HepG2 (cell line): ENCODE data around the gene LRRN4CL. TPM values are rescaled to one million over a fixed set of nuclear protein-coding genes. Genes with fewer than 3 reads are reported as not detected.

Experiments
- ATAC-seq: fragments of 200-7000 bp; cut with Tn5 transposase; 3 replicates; pipeline ENCODE4 v1.9.1; 2020; ENCODE audit warnings: mild to moderate bottlenecking, moderate library complexity
- BruUV-seq: library from RNA; stranded (reverse); fragments of 400-500 nt; replicated peaks from 2 replicates; lab custom pipeline; 2021; lab: Mats Ljungman, UMichigan
- CTCF ChIA-PET: fragments of 300-600 bp; formaldehyde crosslinking; extraction: SDS; loops from one replicate; lab custom pipeline; 2021; ENCODE audit warnings: low total read pairs, inconsistent platforms, low intra/inter-chr PET ratio; lab: Yijun Ruan, JAX
- POLR2A ChIA-PET: fragments of 350-600 bp; sonication (Branson Sonifier 250); formaldehyde crosslinking; loops from one replicate; lab custom pipeline; 2020; ENCODE audit warnings: antibody characterized with exemption, inconsistent platforms; lab: Yijun Ruan, JAX
- DNase-seq: peaks from one replicate; pipeline ENCODE4 v3.0.0-alpha.2; 2015; ENCODE audit warnings: low spot score
- FAIRE-seq: peaks from 3 replicates; lab custom pipeline; 2011; peaks lifted over from hg19 to GRCh38; lab: Jason Lieb, UNC
- H2AFZ ChIP-seq: one replicate; pipeline ENCODE4 v1.6.1; 2011; ENCODE audit warnings: low read length, inconsistent platforms
- H3K27ac ChIP-seq: fragments of 300-600 bp; 3 replicates; pipeline ENCODE4 v1.8.0; 2011; ENCODE audit warnings: mixed run types, mild to moderate bottlenecking, mixed read lengths, low read length, inconsistent platforms; ENCODE audit not compliant: insufficient read depth; ENCODE audit errors: extremely low read length
- H3K27me3 ChIP-seq, 2 experiments: fragments of 200-600 bp in 1 of 2; 2 replicates in 1 of 2; 3 replicates in 1 of 2; pipeline versions ENCODE4 v1.6.0 to v1.8.0; 2011; ENCODE audit warnings: low read length in 2 of 2, mild to moderate bottlenecking in 2 of 2, moderate library complexity in 2 of 2, inconsistent platforms in 1 of 2; ENCODE audit not compliant: insufficient read depth in 2 of 2, control insufficient read depth in 1 of 2
- H3K36me3 ChIP-seq, 2 experiments: fragments of 200-600 bp in 1 of 2; replicated peaks in 1 of 2; 2 replicates in 1 of 2; 3 replicates in 1 of 2; pipeline versions ENCODE4 v1.5.1 to v1.8.0; 2011; ENCODE audit warnings: low read length in 2 of 2, inconsistent platforms in 1 of 2; ENCODE audit not compliant: insufficient read depth in 2 of 2, control insufficient read depth in 1 of 2
- H3K4me1 ChIP-seq: 2 replicates; pipeline ENCODE4 v1.5.1; 2012; ENCODE audit warnings: low read length, inconsistent platforms; ENCODE audit not compliant: insufficient read depth
- H3K4me2 ChIP-seq: 2 replicates; pipeline ENCODE4 v1.6.0; 2011; ENCODE audit warnings: low read depth, low read length, inconsistent platforms
- H3K4me3 ChIP-seq, 3 experiments: fragments of 200-600 bp in 1 of 3; sonication (generic), shearing (Covaris generic) in 1 of 3; replicated peaks in 1 of 3; 2 replicates each; pipeline ENCODE4 v1.5.1; 2011 to 2016; ENCODE audit warnings: low read length in 3 of 3, inconsistent platforms in 2 of 3, low read depth in 2 of 3, mild to moderate bottlenecking in 2 of 3, control low read depth in 1 of 3, mixed read lengths in 1 of 3; ENCODE audit not compliant: insufficient read depth in 1 of 3
- H3K79me2 ChIP-seq: one replicate; pipeline ENCODE4 v1.6.1; 2011; ENCODE audit warnings: low read length, inconsistent platforms; ENCODE audit not compliant: insufficient read depth
- H3K9ac ChIP-seq: 2 replicates; pipeline ENCODE4 v1.6.0; 2011; ENCODE audit warnings: mild to moderate bottlenecking, low read depth, low read length, inconsistent platforms; ENCODE audit not compliant: insufficient read depth
- H3K9me3 ChIP-seq: 2 replicates; pipeline ENCODE4 v1.5.1; 2012; ENCODE audit warnings: mild to moderate bottlenecking, low read length
- H4K20me1 ChIP-seq: 2 replicates; pipeline ENCODE4 v1.6.0; 2011; ENCODE audit warnings: inconsistent platforms, mild to moderate bottlenecking, low read length, moderate library complexity; ENCODE audit not compliant: insufficient read depth
- ARID2 ChIP-seq: sonication (generic); formaldehyde crosslinking; IDR thresholded peaks from 2 replicates; pipeline ENCODE4 v1.8.1; 2022; ENCODE audit warnings: mild to moderate bottlenecking, missing genetic modification reagents, borderline replicate concordance
- CREB1 ChIP-seq, 2 experiments: fragments of 450-650 bp in 1 of 2; IDR thresholded peaks; 2 replicates each; pipeline ENCODE4 v1.6.1; 2016 to 2017; ENCODE audit warnings: control low read depth in 1 of 2, mild to moderate bottlenecking in 1 of 2, missing compliant biosample characterization in 1 of 2, missing genetic modification characterization in 1 of 2
- HNRNPL ChIP-seq: fragments of 200-400 bp; formaldehyde crosslinking; IDR thresholded peaks from 2 replicates; pipeline ENCODE4 v1.6.1; 2017; ENCODE audit warnings: mild to moderate bottlenecking, low read depth, low read length
- IKZF4 ChIP-seq: sonication (generic); formaldehyde crosslinking; IDR thresholded peaks from 2 replicates; pipeline ENCODE4 v1.5.1; 2020; ENCODE audit warnings: borderline replicate concordance, mild to moderate bottlenecking, low read depth, missing genetic modification reagents; ENCODE audit errors: not compliant biosample characterization
- ISX ChIP-seq: sonication (generic); formaldehyde crosslinking; conservative IDR thresholded peaks from 2 replicates; pipeline ENCODE4 v1.5.0; 2020; ENCODE audit warnings: missing genetic modification reagents
- KLF12 ChIP-seq: sonication (generic); formaldehyde crosslinking; IDR thresholded peaks from 2 replicates; pipeline ENCODE4 v1.4.0; 2020; ENCODE audit warnings: missing genetic modification reagents, borderline replicate concordance
- MTA1 ChIP-seq: sonication (generic); formaldehyde crosslinking; IDR thresholded peaks from 2 replicates; pipeline ENCODE4 v1.4.0; 2020; ENCODE audit warnings: missing genetic modification reagents, mild to moderate bottlenecking, borderline replicate concordance
- NCOA1 ChIP-seq: sonication (generic); formaldehyde crosslinking; IDR thresholded peaks from 2 replicates; pipeline ENCODE4 v1.9.0; 2021; ENCODE audit warnings: missing genetic modification reagents
- RBAK ChIP-seq: sonication (generic); formaldehyde crosslinking; IDR thresholded peaks from 2 replicates; pipeline ENCODE4 v1.5.1; 2020; ENCODE audit warnings: mild to moderate bottlenecking, missing genetic modification reagents
- RBM39 ChIP-seq: fragments of 200-400 bp; formaldehyde crosslinking; IDR thresholded peaks from one replicate; pipeline ENCODE4 v1.6.1; 2018; ENCODE audit warnings: antibody characterized with exemption, mild to moderate bottlenecking, low read depth, low read length; ENCODE audit not compliant: poor library complexity, severe bottlenecking
- RFXAP ChIP-seq: sonication (generic); formaldehyde crosslinking; IDR thresholded peaks from 2 replicates; pipeline ENCODE4 v1.4.0; 2020; ENCODE audit warnings: missing genetic modification reagents, borderline replicate concordance
- ZBTB7A ChIP-seq: sonication (generic); formaldehyde crosslinking; IDR thresholded peaks from 2 replicates; pipeline ENCODE4 v1.8.0; 2022; ENCODE audit warnings: mild to moderate bottlenecking, missing genetic modification reagents
- ZNF232 ChIP-seq: sonication (generic); formaldehyde crosslinking; IDR thresholded peaks from 2 replicates; pipeline ENCODE4 v1.4.0; 2020; ENCODE audit warnings: missing genetic modification reagents, borderline replicate concordance
- ZNF557 ChIP-seq: sonication (generic); formaldehyde crosslinking; IDR thresholded peaks from 2 replicates; pipeline ENCODE4 v1.4.0; 2020; ENCODE audit warnings: missing genetic modification reagents
- ZNF709 ChIP-seq: sonication (generic); formaldehyde crosslinking; IDR thresholded peaks from 2 replicates; pipeline ENCODE4 v1.5.0; 2020; ENCODE audit warnings: mild to moderate bottlenecking, missing genetic modification reagents
- ZNF788 ChIP-seq: sonication (generic); formaldehyde crosslinking; IDR thresholded peaks from 2 replicates; pipeline ENCODE4 v1.5.0; 2020; ENCODE audit warnings: mild to moderate bottlenecking, missing genetic modification reagents, borderline replicate concordance
- ZNF792 ChIP-seq: IDR thresholded peaks from 2 replicates; pipeline ENCODE4 v1.6.1; 2016
- WGBS: methylation state at CpG from one replicate; pipeline ENCODE4 v1.1.6; 2017; ENCODE audit warnings: low lambda C conversion rate; 5-methylcytosine and 5-hydroxymethylcytosine counted together
- in situ Hi-C: cut with HindIII; loops from 2 replicates; pipeline ENCODE4 v1.10.0; 2017; ENCODE audit warnings: low pct_unique_long_range_greater_than_20kb; ENCODE audit not compliant: extremely low pct_ligation_motif_present
- intact Hi-C: fragments of 100-400 bp; cut with micrococcal nuclease; formaldehyde crosslinking; loops from one replicate; pipeline ENCODE4 v1.10.0; 2022; ENCODE audit not compliant: unreplicated experiment
- polyA plus RNA-seq, 8 experiments: library from polyadenylated mRNA; depleted of rRNA in 3 of 8; stranded (reverse) in 7 of 8; unstranded in 1 of 8; fragments of >200 nt; fragmentation: Illumina TruSeq in 4 of 8; extraction: Trizol in 4 of 8; gene quantifications; 2 replicates each; pipeline versions ENCODE4 v1.2.1 to v1.2.3, GENCODE V29; 2011 to 2016; ENCODE audit warnings: low read depth in 4 of 8, missing spikeins in 1 of 8, mixed read lengths in 1 of 8; ENCODE audit not compliant: insufficient read depth in 1 of 8
- total RNA-seq, 5 experiments: library from RNA; depleted of rRNA; stranded (reverse); fragments of >200 nt; fragmentation: Illumina TruSeq; extraction: Trizol; gene quantifications; 2 replicates each; pipeline ENCODE4 v1.2.3, GENCODE V29; 2016; ENCODE audit warnings: low read depth in 1 of 5
- TF ChIP-seq, protein P1 (sequence below): sonication (generic); formaldehyde crosslinking; IDR thresholded peaks from 2 replicates; pipeline ENCODE4 v1.4.0; 2020; ENCODE audit warnings: missing genetic modification reagents
- TF ChIP-seq, protein P2 (sequence below): sonication (generic); formaldehyde crosslinking; conservative IDR thresholded peaks from 2 replicates; pipeline ENCODE4 v1.4.0; 2020; ENCODE audit warnings: missing genetic modification reagents

The LRRN4CL gene
- total and polyA plus RNA-seq, 2 of the 13 experiments (the other 11 are each of a cell fraction or from before 2014, with no cell fraction given): 0.11 TPM; not detected in 1

DNA sequence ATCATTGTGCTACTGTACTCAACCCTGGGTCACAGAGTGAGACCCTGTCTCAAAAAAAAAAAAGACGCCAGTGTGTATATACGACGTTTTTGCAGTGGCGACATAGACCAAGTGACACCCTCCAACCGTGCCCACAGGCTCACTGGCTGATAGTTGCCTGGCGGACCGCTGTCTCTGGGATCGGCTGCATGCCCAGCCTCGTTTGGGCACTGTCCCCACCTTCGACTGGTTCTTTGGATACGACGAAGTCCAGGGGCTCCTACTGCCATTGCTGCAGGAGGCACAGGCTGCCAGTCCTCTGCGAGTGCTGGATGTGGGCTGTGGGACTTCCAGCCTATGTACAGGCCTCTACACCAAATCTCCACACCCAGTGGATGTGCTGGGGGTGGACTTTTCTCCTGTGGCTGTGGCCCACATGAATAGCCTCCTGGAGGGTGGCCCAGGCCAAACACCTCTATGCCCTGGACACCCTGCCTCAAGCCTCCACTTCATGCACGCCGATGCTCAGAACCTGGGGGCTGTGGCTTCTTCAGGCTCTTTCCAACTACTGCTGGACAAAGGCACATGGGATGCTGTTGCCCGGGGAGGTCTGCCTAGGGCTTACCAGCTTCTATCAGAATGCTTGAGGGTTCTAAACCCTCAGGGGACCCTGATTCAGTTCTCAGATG is 22.9 kb downstream of the LRRN4CL start (continued):
- TF ChIP-seq HNRNPL (0 out of 2 replicates have a peak, but pooled peaks have one; percentile 43), CREB1 (IDR thresholded peaks at IDR 0.05) (no peak), CREB1 (CRISPR knock-in tag; IDR thresholded peaks at IDR 0.05) (no peak), ZNF557 (CRISPR knock-in tag) (no peak), ISX (0 out of 2 replicates have a peak, but pooled peaks have one; percentile 45), ZBTB7A (CRISPR knock-in tag) (no peak), RFXAP (CRISPR knock-in tag) (0 out of 2 replicates have a peak, but pooled peaks have one; percentile 34), ZNF709 (0 out of 2 replicates have a peak, but pooled peaks have one; percentile 9), ZNF232 (CRISPR knock-in tag) (0 out of 2 replicates have a peak, but pooled peaks have one; percentile 50), ZNF788 (CRISPR knock-in tag) (0 out of 2 replicates have a peak, but pooled peaks have one; percentile 14)

DNA sequence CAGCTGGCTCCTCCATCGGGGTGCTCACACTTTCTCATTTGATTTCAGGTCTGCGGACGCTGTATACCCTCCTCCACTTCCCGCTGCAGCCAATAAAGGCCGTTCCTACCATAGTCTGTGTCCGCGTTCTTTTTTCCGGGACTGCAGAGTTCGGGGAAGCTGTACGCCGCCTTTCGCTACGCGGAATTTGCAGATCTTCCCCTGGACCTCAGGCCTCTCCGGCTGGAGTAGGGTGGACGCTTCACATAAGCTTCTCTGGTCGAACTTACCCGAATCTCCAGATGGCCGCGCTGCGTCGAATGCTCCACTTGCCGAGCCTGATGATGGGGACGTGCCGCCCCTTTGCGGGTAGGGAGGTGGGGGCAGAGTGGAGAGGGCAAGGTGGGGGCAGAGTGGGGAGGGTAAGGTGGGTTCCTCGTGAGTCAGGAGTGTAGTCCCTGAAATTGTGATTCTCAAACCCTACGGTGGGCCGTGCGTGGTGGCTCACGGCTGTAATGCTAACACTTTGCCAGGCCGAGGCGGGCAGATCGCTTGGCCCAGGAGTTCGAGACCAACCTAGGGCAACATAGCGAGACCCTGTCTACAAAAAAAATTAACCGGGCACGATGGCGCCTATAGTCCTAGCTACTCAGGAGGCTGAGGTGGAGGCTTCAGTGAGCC is 23.6 kb downstream of the LRRN4CL start:
- BruUV-seq: no TSS peak
- in situ Hi-C loops: no loop called here
- TF ChIP-seq RBAK (CRISPR knock-in tag) (0 out of 2 replicates have a peak, but pooled peaks have one; percentile 39), MTA1 (0 out of 2 replicates have a peak, but pooled peaks have one; percentile 30), RBM39 (no peak), ZNF792 (CRISPR knock-in tag) (no peak), NCOA1 (CRISPR knock-in tag) (peak; percentile 42; the same call in 1 of the 2 replicates), KLF12 (CRISPR knock-in tag) (0 out of 2 replicates have a peak, but pooled peaks have one; percentile 16), IKZF4 (CRISPR knock-in tag) (no peak), ARID2 (CRISPR knock-in tag) (no peak)
- TF ChIP-seq, protein P1, sequence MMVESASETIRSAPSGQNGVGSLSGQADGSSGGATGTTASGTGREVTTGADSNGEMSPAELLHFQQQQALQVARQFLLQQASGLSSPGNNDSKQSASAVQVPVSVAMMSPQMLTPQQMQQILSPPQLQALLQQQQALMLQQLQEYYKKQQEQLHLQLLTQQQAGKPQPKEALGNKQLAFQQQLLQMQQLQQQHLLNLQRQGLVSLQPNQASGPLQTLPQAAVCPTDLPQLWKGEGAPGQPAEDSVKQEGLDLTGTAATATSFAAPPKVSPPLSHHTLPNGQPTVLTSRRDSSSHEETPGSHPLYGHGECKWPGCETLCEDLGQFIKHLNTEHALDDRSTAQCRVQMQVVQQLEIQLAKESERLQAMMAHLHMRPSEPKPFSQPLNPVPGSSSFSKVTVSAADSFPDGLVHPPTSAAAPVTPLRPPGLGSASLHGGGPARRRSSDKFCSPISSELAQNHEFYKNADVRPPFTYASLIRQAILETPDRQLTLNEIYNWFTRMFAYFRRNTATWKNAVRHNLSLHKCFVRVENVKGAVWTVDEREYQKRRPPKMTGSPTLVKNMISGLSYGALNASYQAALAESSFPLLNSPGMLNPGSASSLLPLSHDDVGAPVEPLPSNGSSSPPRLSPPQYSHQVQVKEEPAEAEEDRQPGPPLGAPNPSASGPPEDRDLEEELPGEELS (CRISPR knock-in tag): no peak
- TF ChIP-seq, protein P2, sequence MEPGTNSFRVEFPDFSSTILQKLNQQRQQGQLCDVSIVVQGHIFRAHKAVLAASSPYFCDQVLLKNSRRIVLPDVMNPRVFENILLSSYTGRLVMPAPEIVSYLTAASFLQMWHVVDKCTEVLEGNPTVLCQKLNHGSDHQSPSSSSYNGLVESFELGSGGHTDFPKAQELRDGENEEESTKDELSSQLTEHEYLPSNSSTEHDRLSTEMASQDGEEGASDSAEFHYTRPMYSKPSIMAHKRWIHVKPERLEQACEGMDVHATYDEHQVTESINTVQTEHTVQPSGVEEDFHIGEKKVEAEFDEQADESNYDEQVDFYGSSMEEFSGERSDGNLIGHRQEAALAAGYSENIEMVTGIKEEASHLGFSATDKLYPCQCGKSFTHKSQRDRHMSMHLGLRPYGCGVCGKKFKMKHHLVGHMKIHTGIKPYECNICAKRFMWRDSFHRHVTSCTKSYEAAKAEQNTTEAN (CRISPR knock-in tag): no peak

More for the DNA sequence above, 23.6 kb downstream of the LRRN4CL start:
- CTCF ChIA-PET: no interaction called here
- POLR2A ChIA-PET: interaction anchor here (0.7 to 4.5 kb wide), 36 partner anchors 10 to 272 kb away, joined by 3 to 186 read pairs (median 11); partner anchors contain the start of genes AHNAK, B3GAT3, BSCL2 and EEF1G
- intact Hi-C loops: no loop called here
- peak overlapping the region; percentile 91 for H3K9ac ChIP-seq
- H3K36me3 ChIP-seq: peaks cover 0 to 15% of the 10 kb centered on the region in 2 experiments; a peak in 2 of 5 replicates
- peak overlapping the region; percentile 69 to 97 (median 91) for H3K4me3 ChIP-seq
- H3K9me3 ChIP-seq: no peaks in the 10 kb centered on the region
- no peak overlapping the region for H2AFZ ChIP-seq
- WGBS: 2% methylated on average over 35 of the region's 39 CpGs
- ATAC-seq: peak; percentile 13
- FAIRE-seq: no peak
- H3K27ac ChIP-seq: peak overlapping the region; percentile 84
- no peak for DNase-seq
- H4K20me1 ChIP-seq: no peaks in the 10 kb centered on the region; the same call in none of the 2 replicates
- H3K4me2 ChIP-seq: peak overlapping the region; percentile 85
- H3K4me1 ChIP-seq: peaks cover 53% of the 10 kb centered on the region
- peaks cover 35% of the 10 kb centered on the region for H3K79me2 ChIP-seq
- no peaks in the 10 kb centered on the region; a peak in 1 of 5 replicates for H3K27me3 ChIP-seq
